OCI-LY1 (cell line): ENCODE results near the gene RUSF1.

Experiments used
- H2AFZ ChIP-seq: fragments of 200-600 bp; sonication (generic), shearing (Covaris generic); 2 replicates; pipeline ENCODE4 v1.6.0; 2014; ENCODE audit warnings: antibody characterized with exemption, mild to moderate bottlenecking, low read length
- H3F3A ChIP-seq: fragments of 200-600 bp; sonication (generic), shearing (Covaris generic); 2 replicates; pipeline ENCODE4 v1.6.0; 2014; ENCODE audit warnings: mild to moderate bottlenecking, antibody characterized with exemption, low read length, moderate library complexity; ENCODE audit not compliant: insufficient read depth
- H3K27ac ChIP-seq: fragments of 200-600 bp; sonication (generic); 2 replicates; pipeline ENCODE4 v1.5.1; 2014; ENCODE audit warnings: low read length, mixed run types, mild to moderate bottlenecking, low read depth; ENCODE audit not compliant: poor library complexity, severe bottlenecking
- H3K27me3 ChIP-seq: fragments of 200-600 bp; sonication (generic); 2 replicates; pipeline ENCODE4 v1.6.0; 2014; ENCODE audit warnings: antibody characterized with exemption, mild to moderate bottlenecking, low read length, moderate library complexity; ENCODE audit not compliant: insufficient read depth
- H3K36me3 ChIP-seq: fragments of 200-600 bp; sonication (generic); 2 replicates; pipeline ENCODE4 v1.6.1; 2014; ENCODE audit warnings: mild to moderate bottlenecking, antibody characterized with exemption, low read length, moderate library complexity, mixed read lengths; ENCODE audit not compliant: insufficient read depth
- H3K4me1 ChIP-seq: fragments of 200-600 bp; sonication (generic); 2 replicates; pipeline ENCODE4 v1.5.1; 2014; ENCODE audit warnings: mild to moderate bottlenecking, low read length, moderate library complexity; ENCODE audit not compliant: insufficient read depth, severe bottlenecking
- H3K4me2 ChIP-seq: fragments of 200-600 bp; sonication (generic), shearing (Covaris generic); 2 replicates; pipeline ENCODE4 v1.6.1; 2014; ENCODE audit warnings: low read length
- H3K4me3 ChIP-seq: fragments of 200-600 bp; sonication (generic); 2 replicates; pipeline ENCODE4 v1.5.1; 2014; ENCODE audit warnings: low read length, low read depth, mild to moderate bottlenecking, mixed read lengths; ENCODE audit not compliant: poor library complexity, severe bottlenecking
- H3K79me2 ChIP-seq: fragments of 200-600 bp; shearing (Covaris generic); 2 replicates; pipeline ENCODE4 v1.6.1; 2016; ENCODE audit warnings: mixed run types, low read length, mixed read lengths; ENCODE audit not compliant: insufficient read depth
- H3K9ac ChIP-seq: fragments of 200-600 bp; sonication (generic), shearing (Covaris generic); 2 replicates; pipeline ENCODE4 v1.6.1; 2014; ENCODE audit warnings: mild to moderate bottlenecking, low read length, mixed read lengths
- H3K9me2 ChIP-seq: fragments of 200-600 bp; sonication (generic), shearing (Covaris generic); 2 replicates; pipeline ENCODE4 v1.6.1; 2014; ENCODE audit warnings: low read depth, mild to moderate bottlenecking, low read length, mixed read lengths
- H3K9me3 ChIP-seq: fragments of 200-600 bp; shearing (Covaris generic); 2 replicates; pipeline ENCODE4 v1.6.1; 2014; ENCODE audit warnings: low read length, mixed read lengths
- H4K20me1 ChIP-seq: fragments of 200-600 bp; sonication (generic), shearing (Covaris generic); 2 replicates; pipeline ENCODE4 v1.6.0; 2016; ENCODE audit warnings: mild to moderate bottlenecking, low read length; ENCODE audit not compliant: insufficient read depth
- CTCF ChIP-seq: fragments of 200-600 bp; sonication (generic), shearing (Covaris generic); IDR thresholded peaks from 2 replicates; pipeline ENCODE4 v1.5.1; 2017; ENCODE audit warnings: mild to moderate bottlenecking, antibody characterized with exemption, low read length, moderate library complexity, mixed read lengths
- EZH2 ChIP-seq: fragments of 200-600 bp; sonication (generic), shearing (Covaris generic); IDR thresholded peaks from 2 replicates; pipeline ENCODE4 v1.8.0; 2017; ENCODE audit warnings: borderline replicate concordance, mixed run types, mild to moderate bottlenecking, antibody characterized with exemption, low read length, moderate library complexity, mixed read lengths

The RUSF1 gene

DNA sequence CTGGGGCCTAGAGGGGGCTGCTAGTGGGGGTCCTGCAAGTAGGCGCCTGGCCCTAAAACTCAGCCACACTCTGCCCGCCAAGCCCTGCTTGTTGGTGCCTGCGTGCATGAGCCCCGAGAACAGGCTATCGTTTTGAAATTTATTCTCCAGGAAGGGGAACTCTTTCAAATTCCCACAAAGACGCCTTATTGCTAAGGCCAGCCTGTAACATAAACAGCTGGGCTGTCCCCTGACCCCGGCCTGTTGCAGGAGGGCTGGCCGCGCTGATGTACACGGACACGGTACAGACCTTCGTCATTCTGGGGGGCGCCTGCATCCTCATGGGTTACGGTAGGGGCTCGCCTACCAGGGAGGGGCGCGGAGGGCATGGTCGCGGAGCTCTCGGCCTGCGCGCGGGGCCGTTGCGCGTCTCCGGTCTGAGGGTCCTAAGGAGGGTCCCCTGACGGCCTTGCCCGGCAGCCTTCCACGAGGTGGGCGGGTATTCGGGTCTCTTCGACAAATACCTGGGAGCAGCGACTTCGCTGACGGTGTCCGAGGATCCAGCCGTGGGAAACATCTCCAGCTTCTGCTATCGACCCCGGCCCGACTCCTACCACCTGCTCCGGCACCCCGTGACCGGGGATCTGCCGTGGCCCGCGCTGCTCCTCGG lies 21.0 kb downstream of the RUSF1 start:
- peak overlapping the region; percentile 46; the same call in 1 of the 2 replicates for H3K9ac ChIP-seq
- no peaks in the 10 kb centered on the region for H3K79me2 ChIP-seq
- H2AFZ ChIP-seq: no peak overlapping the region
- no peaks in the 10 kb centered on the region for H3K9me3 ChIP-seq
- H3K36me3 ChIP-seq: no peaks in the 10 kb centered on the region
- H3K4me2 ChIP-seq: peak overlapping the region; percentile 74
- H3K27ac ChIP-seq: no peak overlapping the region
- H3F3A ChIP-seq: no peaks in the 10 kb centered on the region
- peak overlapping the region; percentile 59 for H3K4me3 ChIP-seq
- H3K4me1 ChIP-seq: peaks cover 11% of the 10 kb centered on the region
- H4K20me1 ChIP-seq: no peaks in the 10 kb centered on the region
- no peak for TF ChIP-seq CTCF
- no peak for TF ChIP-seq EZH2
- no peaks in the 10 kb centered on the region for H3K9me2 ChIP-seq
- peaks cover 11% of the 10 kb centered on the region; the same call in 1 of the 2 replicates for H3K27me3 ChIP-seq

DNA sequence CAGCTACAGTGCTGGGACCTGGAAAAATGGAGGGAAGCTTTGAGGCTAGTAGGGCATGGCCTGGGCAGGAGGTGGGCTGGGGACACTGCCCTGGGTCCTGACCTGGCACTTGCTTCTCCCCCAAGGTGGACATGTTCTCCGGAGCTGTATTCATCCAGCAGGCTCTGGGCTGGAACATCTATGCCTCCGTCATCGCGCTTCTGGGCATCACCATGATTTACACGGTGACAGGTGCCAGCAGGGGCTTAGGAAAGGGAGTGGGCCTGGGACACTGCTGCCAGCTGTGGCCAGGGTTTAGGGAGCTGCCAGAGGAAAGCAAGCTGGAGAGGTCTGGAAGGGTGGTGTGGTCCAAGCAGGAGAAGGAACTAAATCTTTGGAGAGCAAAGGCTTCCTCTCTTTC lies 22.1 kb downstream of the RUSF1 start:
- no peaks in the 10 kb centered on the region for H3K79me2 ChIP-seq
- no peaks in the 10 kb centered on the region for H3F3A ChIP-seq
- peaks cover 11% of the 10 kb centered on the region; the same call in 1 of the 2 replicates for H3K27me3 ChIP-seq
- no peak overlapping the region for H3K4me3 ChIP-seq
- H4K20me1 ChIP-seq: no peaks in the 10 kb centered on the region
- TF ChIP-seq EZH2: no peak
- no peak for TF ChIP-seq CTCF
- H3K27ac ChIP-seq: no peak overlapping the region
- no peak overlapping the region for H3K9ac ChIP-seq
- H3K4me1 ChIP-seq: peaks cover 11% of the 10 kb centered on the region
- H3K9me2 ChIP-seq: no peaks in the 10 kb centered on the region
- H3K4me2 ChIP-seq: no peak overlapping the region
- no peaks in the 10 kb centered on the region for H3K9me3 ChIP-seq
- H2AFZ ChIP-seq: no peak overlapping the region
- no peaks in the 10 kb centered on the region for H3K36me3 ChIP-seq

- Histone ChIP-seq H3K9me3 (no peaks in the 10 kb centered on the region), H2AFZ (no peak overlapping the region), H3K36me3 (no peaks in the 10 kb centered on the region), H3K79me2 (no peaks in the 10 kb centered on the region), H3K27ac (no peak overlapping the region), H3K27me3 (peaks cover 11% of the 10 kb centered on the region), H3K4me1 (peaks cover 11% of the 10 kb centered on the region), H3K9me2 (no peaks in the 10 kb centered on the region), H3K9ac (no peak overlapping the region), H3K4me3 (no peak overlapping the region), H3K4me2 (no peak overlapping the region), H4K20me1 (no peaks in the 10 kb centered on the region), H3F3A (no peaks in the 10 kb centered on the region)
- TF ChIP-seq CTCF (no peak), EZH2 (no peak)
Observed at GRCh38 chr16:31485571-31485970, 22.6 kb downstream of the RUSF1 start.
